ENCODE data around the gene PRR19.

PRR19 gene

GRCh38 chr19:42293540-42293939, 8.4 kb upstream of the PRR19 start:
- no peak for TF ChIP-seq GLIS3 (CRISPR knock-in tag; IDR thresholded peaks at IDR 0.05)
- TF ChIP-seq ZFP30 (CRISPR knock-in tag; IDR thresholded peaks at IDR 0.05), result no peak
- TF ChIP-seq ZNF8 (CRISPR knock-in tag; IDR thresholded peaks at IDR 0.05), result no peak
- TF ChIP-seq RARB (CRISPR knock-in tag; IDR thresholded peaks at IDR 0.05), result no peak
- TF ChIP-seq ZFP3 (CRISPR knock-in tag; IDR thresholded peaks at IDR 0.05), result no peak
- no peak for TF ChIP-seq CSDC2 (CRISPR knock-in tag; IDR thresholded peaks at IDR 0.05)
- no peak for TF ChIP-seq TCF4 (CRISPR knock-in tag; IDR thresholded peaks at IDR 0.05; ENCODE audit: borderline replicate concordance)
- no peak for TF ChIP-seq ISL1 (CRISPR knock-in tag; IDR thresholded peaks at IDR 0.05)
- no peak for TF ChIP-seq BACH2 (CRISPR knock-in tag; IDR thresholded peaks at IDR 0.05; ENCODE audit: borderline replicate concordance)
- no peak for TF ChIP-seq ESRRG (CRISPR knock-in tag; IDR thresholded peaks at IDR 0.05)
- no peak for TF ChIP-seq ARNTL (CRISPR knock-in tag; IDR thresholded peaks at IDR 0.05; ENCODE audit: borderline replicate concordance, low read depth)
- no peak for TF ChIP-seq TSHZ2 (CRISPR knock-in tag; IDR thresholded peaks at IDR 0.05)
- TF ChIP-seq PATZ1 (CRISPR knock-in tag; IDR thresholded peaks at IDR 0.05; ENCODE audit: borderline replicate concordance), result no peak
- TF ChIP-seq SNAI2 (CRISPR knock-in tag; IDR thresholded peaks at IDR 0.05), result no peak
- ATAC-seq, result no peak

GRCh38 chr19:42293948-42294347, 8.0 kb upstream of the PRR19 start:
- ATAC-seq, result no peak
- TF ChIP-seq PPARA (CRISPR knock-in tag; IDR thresholded peaks at IDR 0.05; ENCODE audit: borderline replicate concordance) (no peak), GLIS3 (CRISPR knock-in tag; IDR thresholded peaks at IDR 0.05) (no peak), ZC3H10 (CRISPR knock-in tag; IDR thresholded peaks at IDR 0.05) (no peak), POU6F1 (CRISPR knock-in tag; IDR thresholded peaks at IDR 0.05; ENCODE audit: borderline replicate concordance, low read depth) (no peak), ARNTL (CRISPR knock-in tag; IDR thresholded peaks at IDR 0.05; ENCODE audit: borderline replicate concordance, low read depth) (no peak), ZFP30 (CRISPR knock-in tag; IDR thresholded peaks at IDR 0.05) (no peak), OSR1 (CRISPR knock-in tag; IDR thresholded peaks at IDR 0.05) (no peak), ZNF8 (CRISPR knock-in tag; IDR thresholded peaks at IDR 0.05) (no peak), TOX (CRISPR knock-in tag; IDR thresholded peaks at IDR 0.05; ENCODE audit: borderline replicate concordance) (no peak), ESRRG (CRISPR knock-in tag; IDR thresholded peaks at IDR 0.05) (no peak), CREB5 (CRISPR knock-in tag; IDR thresholded peaks at IDR 0.05; ENCODE audit: low read depth) (no peak)

GRCh38 chr19:42294471-42295137, 7.3 kb upstream of the PRR19 start:
- ATAC-seq, result no peak
- TF ChIP-seq ZFP3 (CRISPR knock-in tag; IDR thresholded peaks at IDR 0.05) (no peak), TSHZ2 (CRISPR knock-in tag; IDR thresholded peaks at IDR 0.05) (no peak), CREB5 (CRISPR knock-in tag; IDR thresholded peaks at IDR 0.05; ENCODE audit: low read depth) (no peak), CSRNP3 (CRISPR knock-in tag; IDR thresholded peaks at IDR 0.05) (no peak), SNAI2 (CRISPR knock-in tag; IDR thresholded peaks at IDR 0.05) (no peak), PPARA (CRISPR knock-in tag; IDR thresholded peaks at IDR 0.05; ENCODE audit: borderline replicate concordance) (no peak), ZNF565 (CRISPR knock-in tag; conservative IDR thresholded peaks at IDR 0.05; ENCODE audit: low read depth) (no peak), POU6F1 (CRISPR knock-in tag; IDR thresholded peaks at IDR 0.05; ENCODE audit: borderline replicate concordance, low read depth) (no peak), GLIS3 (CRISPR knock-in tag; IDR thresholded peaks at IDR 0.05) (no peak)

Measured in SK-N-SH treated with all-trans-retinoic acid at 6 μM for 48 hours (cell line).